Measurements from ENCODE around the gene GABRB2. TPM values are rescaled to one million over a fixed set of nuclear protein-coding genes. Genes with fewer than 3 reads are reported as not detected.
"Not testable (repeated sequence)": the region's sequence is repeated elsewhere in the genome, so short reads cannot be mapped to it uniquely, and the experiment has no call there.

The GABRB2 gene
- total RNA-seq, 1 experiment from 2014 or later: not detected

GRCh38 chr5:161256957-161257356 is 289.6 kb downstream of the GABRB2 start:
- no peaks in the 10 kb centered on the region for H3K4me1 ChIP-seq (ENCODE audit: control insufficient read depth, insufficient read depth, low read length)
- no peak for ATAC-seq
- ChIA-PET CTCF (interaction anchor here (0.6 kb wide), 1 partner anchor 231 kb away, joined by 5 read pairs; no protein-coding TSS in a partner anchor), POLR2A (no interaction called here)
- TF ChIP-seq CTCF (IDR thresholded peaks at IDR 0.05) (no peak), POLR2AphosphoS5 (IDR thresholded peaks at IDR 0.05; ENCODE audit: low read depth, low read length) (no peak), SIN3A (IDR thresholded peaks at IDR 0.05; ENCODE audit: borderline replicate concordance, insufficient read depth, low read depth, low read length) (no peak), TCF7L2 (IDR thresholded peaks at IDR 0.05; ENCODE audit: low read depth, low read length) (no peak), REST (IDR thresholded peaks at IDR 0.05; ENCODE audit: insufficient read depth in 1 of 2, low read depth in 2 of 2, low read length in 1 of 2) (no peak)
- H3K9me3 ChIP-seq (ENCODE audit: control insufficient read depth, insufficient read depth, low read depth, low read length): no peaks in the 10 kb centered on the region
- H3K27me3 ChIP-seq (ENCODE audit: control insufficient read depth, insufficient read depth, low read length): no peaks in the 10 kb centered on the region
- no peak overlapping the region for H3K4me3 ChIP-seq (ENCODE audit: low read depth in 2 of 2, low read length in 2 of 2)
- BruUV-seq (replicated peaks): no TSS peak
- in situ Hi-C loops (cut with HindIII; ENCODE audit: low pct_unique_long_range_greater_than_20kb, low sequenced_read_pairs): no loop called here
- no peak for DNase-seq (ENCODE audit: low read depth, low spot score)
- no peaks in the 10 kb centered on the region for H3K36me3 ChIP-seq (ENCODE audit: control insufficient read depth, insufficient read depth, low read length)
- H3K27ac ChIP-seq (ENCODE audit: low read length): no peak overlapping the region
- intact Hi-C loops (cut with micrococcal nuclease; ENCODE audit: unreplicated experiment): no loop called here

- POLR2A ChIA-PET; H3K9me3 ChIP-seq (ENCODE audit: control insufficient read depth, insufficient read depth, low read depth, low read length); H3K36me3 ChIP-seq (ENCODE audit: control insufficient read depth, insufficient read depth, low read length); BruUV-seq (replicated peaks); CTCF ChIA-PET; ATAC-seq; H3K27me3 ChIP-seq (ENCODE audit: control insufficient read depth, insufficient read depth, low read length); H3K27ac ChIP-seq (ENCODE audit: low read length); DNase-seq (ENCODE audit: low read depth, low spot score); intact Hi-C loops (cut with micrococcal nuclease; ENCODE audit: unreplicated experiment); H3K4me1 ChIP-seq (ENCODE audit: control insufficient read depth, insufficient read depth, low read length); H3K4me3 ChIP-seq (ENCODE audit: low read depth in 2 of 2, low read length in 2 of 2); in situ Hi-C loops (cut with HindIII; ENCODE audit: low pct_unique_long_range_greater_than_20kb, low sequenced_read_pairs): not testable (repeated sequence)
Observed at GRCh38 chr5:161252955-161253354, 293.6 kb downstream of the GABRB2 start.

DNA sequence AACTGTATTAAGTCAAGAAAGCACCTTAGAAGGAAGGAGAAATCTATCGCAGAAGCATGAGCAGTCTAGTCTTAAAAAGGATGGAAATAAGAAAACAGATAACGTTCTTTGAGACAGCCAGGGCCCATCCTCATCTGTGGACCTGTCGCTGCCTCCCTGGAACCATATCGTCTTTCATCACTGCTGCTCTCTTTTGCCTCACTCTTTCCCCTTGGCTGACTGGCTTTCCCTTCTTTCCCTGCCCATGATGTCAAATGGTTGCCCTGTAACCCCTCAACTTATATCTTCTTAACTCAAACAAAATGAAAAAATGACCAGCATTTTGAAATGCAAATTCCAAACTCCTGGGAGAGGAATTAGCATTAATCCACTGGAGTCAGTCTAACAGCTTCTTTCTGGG is 299.8 kb downstream of the GABRB2 start:
- no peak for TF ChIP-seq CTCF (IDR thresholded peaks at IDR 0.05)
- TF ChIP-seq TCF7L2 (IDR thresholded peaks at IDR 0.05; ENCODE audit: low read depth, low read length): no peak
- TF ChIP-seq REST (IDR thresholded peaks at IDR 0.05; ENCODE audit: insufficient read depth in 1 of 2, low read depth in 2 of 2, low read length in 1 of 2): no peak
- TF ChIP-seq SIN3A (IDR thresholded peaks at IDR 0.05; ENCODE audit: borderline replicate concordance, insufficient read depth, low read depth, low read length): no peak
- no peak for TF ChIP-seq POLR2AphosphoS5 (IDR thresholded peaks at IDR 0.05; ENCODE audit: low read depth, low read length)
- no peaks in the 10 kb centered on the region for H3K9me3 ChIP-seq (ENCODE audit: control insufficient read depth, insufficient read depth, low read depth, low read length)
- no peaks in the 10 kb centered on the region for H3K27me3 ChIP-seq (ENCODE audit: control insufficient read depth, insufficient read depth, low read length)
- ATAC-seq (no peak), DNase-seq (ENCODE audit: low read depth, low spot score) (no peak)
- CTCF ChIA-PET: no interaction called here
- H3K4me1 ChIP-seq (ENCODE audit: control insufficient read depth, insufficient read depth, low read length): no peaks in the 10 kb centered on the region
- in situ Hi-C loops (cut with HindIII; ENCODE audit: low pct_unique_long_range_greater_than_20kb, low sequenced_read_pairs) (no loop called here), intact Hi-C loops (cut with micrococcal nuclease; ENCODE audit: unreplicated experiment) (no loop called here)
- no TSS peak for BruUV-seq (replicated peaks)
- POLR2A ChIA-PET: interaction anchor here (0.6 kb wide), 1 partner anchor 145 kb away, joined by 6 read pairs; no protein-coding TSS in a partner anchor
- H3K27ac ChIP-seq (ENCODE audit: low read length): no peak overlapping the region
- no peaks in the 10 kb centered on the region for H3K36me3 ChIP-seq (ENCODE audit: control insufficient read depth, insufficient read depth, low read length)
- no peak overlapping the region for H3K4me3 ChIP-seq (ENCODE audit: low read depth in 2 of 2, low read length in 2 of 2)

DNA sequence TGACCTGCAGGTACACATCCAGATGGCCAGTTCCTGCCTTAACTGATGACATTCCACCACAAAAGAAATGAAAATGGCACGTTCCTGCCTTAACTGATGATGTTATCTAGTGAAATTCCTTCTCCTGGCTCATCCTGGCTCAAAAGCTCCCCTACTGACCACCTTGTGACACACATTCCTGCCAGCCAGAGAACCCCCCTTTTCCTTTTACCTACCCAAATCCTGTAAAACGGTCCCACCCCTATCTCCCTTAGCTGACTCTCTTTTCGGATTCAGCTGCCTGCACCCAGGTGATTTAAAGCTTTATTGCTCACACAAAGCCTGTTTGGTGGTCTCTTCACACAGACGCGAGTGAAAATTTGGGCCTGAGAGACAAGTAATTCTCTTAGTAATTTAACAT is 300.7 kb downstream of the GABRB2 start:
- H3K27me3 ChIP-seq (ENCODE audit: control insufficient read depth, insufficient read depth, low read length); H3K4me3 ChIP-seq (ENCODE audit: low read depth in 2 of 2, low read length in 2 of 2); intact Hi-C loops (cut with micrococcal nuclease; ENCODE audit: unreplicated experiment); ATAC-seq; POLR2A ChIA-PET; in situ Hi-C loops (cut with HindIII; ENCODE audit: low pct_unique_long_range_greater_than_20kb, low sequenced_read_pairs); H3K27ac ChIP-seq (ENCODE audit: low read length); CTCF ChIA-PET; H3K4me1 ChIP-seq (ENCODE audit: control insufficient read depth, insufficient read depth, low read length); DNase-seq (ENCODE audit: low read depth, low spot score); H3K36me3 ChIP-seq (ENCODE audit: control insufficient read depth, insufficient read depth, low read length); H3K9me3 ChIP-seq (ENCODE audit: control insufficient read depth, insufficient read depth, low read depth, low read length); BruUV-seq (replicated peaks): not testable (repeated sequence)

Measured in Panc1 (cell line).